B cell (primary cell): ENCODE data around the gene PARD3B. TPM values are rescaled to one million over a fixed set of nuclear protein-coding genes. Genes with fewer than 3 reads are reported as not detected.

Experiments used
- ATAC-seq: fragments of 200-7000 bp; cut with Tn5 transposase; one replicate; pipeline ENCODE4 v1.10.0; 2021; ENCODE audit warnings: low read depth, mild to moderate bottlenecking, moderate number of reproducible peaks, moderate library complexity
- CTCF ChIA-PET: fragments of 350-600 bp; sonication (Branson Sonifier 250); formaldehyde crosslinking; loops from one replicate; lab custom pipeline; 2021; ENCODE audit warnings: antibody characterized with exemption, inconsistent platforms; lab: Charles Lee
- POLR2A ChIA-PET: fragments of 350-600 bp; sonication (Branson Sonifier 250); formaldehyde crosslinking; loops from one replicate; lab custom pipeline; 2021; ENCODE audit warnings: antibody characterized with exemption; lab: Charles Lee
- DNase-seq: peaks from one replicate; pipeline ENCODE4 v3.0.0; 2013
- H2AFZ ChIP-seq: 2 replicates; pipeline ENCODE4 v1.6.1; 2012; ENCODE audit warnings: mild to moderate bottlenecking, low read depth, low read length; ENCODE audit not compliant: insufficient read depth, poor library complexity, severe bottlenecking
- H3K27ac ChIP-seq, 2 donors: 1 replicate in 1 of 2; 2 replicates in 1 of 2; pipeline ENCODE4 v1.5.1; 2012 to 2013; ENCODE audit warnings: low read length in 2 of 2, mild to moderate bottlenecking in 2 of 2, moderate library complexity in 1 of 2
- H3K27me3 ChIP-seq, 4 experiments: fragments of 200-600 bp in 1 of 4; sonication (generic) in 1 of 4; replicated peaks in 1 of 4; 1 replicate in 2 of 4; 2 replicates in 2 of 4; pipeline versions ENCODE4 v1.6.1 to v1.7.0; 2013 to 2016; ENCODE audit warnings: low read length in 3 of 4, mild to moderate bottlenecking in 2 of 4, mixed read lengths in 1 of 4, moderate library complexity in 1 of 4; ENCODE audit not compliant: insufficient read depth in 4 of 4, control insufficient read depth in 3 of 4; ENCODE audit errors: control extremely low read depth in 1 of 4
- H3K36me3 ChIP-seq, 2 experiments: replicated peaks in 1 of 2; 1 replicate in 1 of 2; 2 replicates in 1 of 2; pipeline versions ENCODE4 v1.6.1 to v1.7.1; 2013; ENCODE audit warnings: low read length in 1 of 2; ENCODE audit not compliant: insufficient read depth in 2 of 2, control insufficient read depth in 1 of 2; ENCODE audit errors: control extremely low read depth in 1 of 2, extremely low read depth in 1 of 2
- H3K4me1 ChIP-seq, 2 donors: fragments of 200-600 bp in 1 of 2; sonication (generic) in 1 of 2; 1 replicate in 1 of 2; 2 replicates in 1 of 2; pipeline versions ENCODE4 v1.5.1 to v1.6.1; 2013 to 2017; ENCODE audit warnings: low read length in 2 of 2; ENCODE audit not compliant: control insufficient read depth in 2 of 2, insufficient read depth in 2 of 2
- H3K4me2 ChIP-seq: replicated peaks from 2 replicates; pipeline ENCODE3; 2012; ENCODE audit warnings: mild to moderate bottlenecking, low read depth, low read length; ENCODE audit not compliant: poor library complexity, severe bottlenecking
- H3K4me3 ChIP-seq, 5 experiments: fragments of 200-600 bp in 1 of 5; sonication (generic) in 1 of 5; 1 replicate in 3 of 5; 2 replicates in 2 of 5; pipeline versions ENCODE4 v1.5.1 to v1.7.0; 2011 to 2016; ENCODE audit warnings: low read length in 4 of 5, mild to moderate bottlenecking in 4 of 5, low read depth in 2 of 5, control low read depth in 1 of 5, moderate library complexity in 1 of 5; ENCODE audit not compliant: insufficient read depth in 1 of 5; ENCODE audit errors: control extremely low read depth in 1 of 5, extremely low read depth in 1 of 5
- H3K79me2 ChIP-seq: fragments of 200-600 bp; sonication (generic); one replicate; pipeline ENCODE4 v1.6.0; 2016; ENCODE audit warnings: low read length; ENCODE audit not compliant: control insufficient read depth, insufficient read depth
- H3K9ac ChIP-seq: fragments of 200-600 bp; sonication (generic); 2 replicates; pipeline ENCODE4 v1.6.1; 2017; ENCODE audit warnings: mild to moderate bottlenecking, low read length, moderate library complexity
- H3K9me3 ChIP-seq, 3 donors: one replicate each; pipeline versions ENCODE4 v1.6.1 to v1.7.1; 2013; ENCODE audit warnings: low read length in 2 of 3; ENCODE audit not compliant: control insufficient read depth in 2 of 3, insufficient read depth in 1 of 3; ENCODE audit errors: control extremely low read depth in 1 of 3
- H4K20me1 ChIP-seq: 2 replicates; pipeline ENCODE4 v1.6.0; 2012; ENCODE audit warnings: mild to moderate bottlenecking, low read length; ENCODE audit not compliant: insufficient read depth, control insufficient read depth, poor library complexity, severe bottlenecking
- H3K27ac Mint-ChIP-seq: one replicate; pipeline ENCODE4 v1.8.0; 2021; ENCODE audit warnings: mixed read lengths
- H3K27me3 Mint-ChIP-seq: one replicate; pipeline ENCODE4 v1.8.0; 2021; ENCODE audit warnings: mixed read lengths
- H3K4me1 Mint-ChIP-seq: one replicate; pipeline ENCODE4 v1.8.0; 2021; ENCODE audit warnings: mixed read lengths
- H3K4me3 Mint-ChIP-seq: one replicate; pipeline ENCODE4 v1.8.0; 2021; ENCODE audit warnings: mixed read lengths
- H3K9me3 Mint-ChIP-seq: one replicate; pipeline ENCODE4 v1.8.0; 2022; ENCODE audit warnings: mixed read lengths; ENCODE audit not compliant: insufficient read depth
- EZH2 ChIP-seq: IDR thresholded peaks from 2 replicates; pipeline ENCODE4 v1.6.1; 2012; ENCODE audit warnings: borderline replicate concordance, low read depth, mild to moderate bottlenecking, moderate library complexity, low read length; ENCODE audit not compliant: insufficient read depth, poor library complexity, severe bottlenecking
- WGBS: methylation state at CpG from one replicate; pipeline ENCODE4 v1.1.5; 2013; ENCODE audit warnings: missing lambda C conversion rate; ENCODE audit not compliant: insufficient coverage; 5-methylcytosine and 5-hydroxymethylcytosine counted together
- intact Hi-C: fragments of 100-400 bp; cut with micrococcal nuclease; formaldehyde crosslinking; loops from one replicate; pipeline ENCODE4 v1.10.0; 2022
- polyA plus RNA-seq: library from polyadenylated mRNA; depleted of rRNA; stranded (reverse); fragments of >200 nt; gene quantifications from 2 replicates; pipeline ENCODE4 v1.2.3, GENCODE V29; 2012
- total RNA-seq, 2 donors: library from RNA; stranded (reverse); fragments of 120-200 nt in 1 of 2; gene quantifications; 1 replicate in 1 of 2; 2 replicates in 1 of 2; pipeline versions ENCODE4 v1.2.3 to v1.2.4, GENCODE V29; 2013 to 2022
- TF ChIP-seq, protein P1 (sequence below): fragments of 200-600 bp; IDR thresholded peaks from one replicate; pipeline ENCODE4 v1.8.0; 2022; ENCODE audit warnings: antibody characterized with exemption, mild to moderate bottlenecking

The PARD3B gene
- total and polyA plus RNA-seq, 2 donors (not counting 1 experiment from before 2014, with no cell fraction given): not detected

DNA sequence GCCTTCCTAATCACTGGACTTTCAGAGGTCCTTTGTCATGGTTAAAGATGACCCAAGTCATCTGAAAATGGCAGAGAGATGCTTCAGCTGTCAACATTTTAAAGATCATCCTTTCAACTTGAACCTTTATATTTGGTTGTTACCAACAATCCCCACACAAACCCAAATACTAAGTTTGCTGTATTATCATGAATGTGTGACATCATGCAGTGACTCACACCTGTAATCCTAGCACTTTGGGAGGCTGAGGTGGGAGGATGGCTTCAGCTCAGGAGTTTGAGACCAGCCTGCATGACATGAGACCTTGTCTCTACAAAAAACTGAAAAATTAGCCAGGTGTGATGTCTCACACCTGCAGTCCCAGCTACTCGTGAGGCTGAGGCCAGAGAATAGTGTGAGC is 1081.8 kb downstream of the PARD3B start:
- TF ChIP-seq, protein P1, sequence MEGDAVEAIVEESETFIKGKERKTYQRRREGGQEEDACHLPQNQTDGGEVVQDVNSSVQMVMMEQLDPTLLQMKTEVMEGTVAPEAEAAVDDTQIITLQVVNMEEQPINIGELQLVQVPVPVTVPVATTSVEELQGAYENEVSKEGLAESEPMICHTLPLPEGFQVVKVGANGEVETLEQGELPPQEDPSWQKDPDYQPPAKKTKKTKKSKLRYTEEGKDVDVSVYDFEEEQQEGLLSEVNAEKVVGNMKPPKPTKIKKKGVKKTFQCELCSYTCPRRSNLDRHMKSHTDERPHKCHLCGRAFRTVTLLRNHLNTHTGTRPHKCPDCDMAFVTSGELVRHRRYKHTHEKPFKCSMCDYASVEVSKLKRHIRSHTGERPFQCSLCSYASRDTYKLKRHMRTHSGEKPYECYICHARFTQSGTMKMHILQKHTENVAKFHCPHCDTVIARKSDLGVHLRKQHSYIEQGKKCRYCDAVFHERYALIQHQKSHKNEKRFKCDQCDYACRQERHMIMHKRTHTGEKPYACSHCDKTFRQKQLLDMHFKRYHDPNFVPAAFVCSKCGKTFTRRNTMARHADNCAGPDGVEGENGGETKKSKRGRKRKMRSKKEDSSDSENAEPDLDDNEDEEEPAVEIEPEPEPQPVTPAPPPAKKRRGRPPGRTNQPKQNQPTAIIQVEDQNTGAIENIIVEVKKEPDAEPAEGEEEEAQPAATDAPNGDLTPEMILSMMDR: no peak
- TF ChIP-seq EZH2: no peak
- Mint-ChIP-seq H3K27me3 (peaks cover 4% of the 10 kb centered on the region), H3K9me3 (no peaks in the 10 kb centered on the region), H3K4me3 (no peak overlapping the region), H3K4me1 (no peaks in the 10 kb centered on the region), H3K27ac (no peak overlapping the region)
- intact Hi-C loops: no loop called here
- Histone ChIP-seq H3K4me1 (no peaks in the 10 kb centered on the region), H3K4me3 (no peak overlapping the region), H3K9ac (no peak overlapping the region), H2AFZ (no peak overlapping the region), H3K27me3 (no peaks in the 10 kb centered on the region), H3K27ac (no peak overlapping the region), H4K20me1 (no peaks in the 10 kb centered on the region), H3K4me2 (no peak overlapping the region), H3K79me2 (no peaks in the 10 kb centered on the region), H3K9me3 (no peaks in the 10 kb centered on the region), H3K36me3 (no peaks in the 10 kb centered on the region)
- ATAC-seq: no peak
- CTCF ChIA-PET: no interaction called here
- WGBS: no CpG with 5 or more reads among the region's 1 CpG
- POLR2A ChIA-PET: no interaction called here
- DNase-seq: no peak

DNA sequence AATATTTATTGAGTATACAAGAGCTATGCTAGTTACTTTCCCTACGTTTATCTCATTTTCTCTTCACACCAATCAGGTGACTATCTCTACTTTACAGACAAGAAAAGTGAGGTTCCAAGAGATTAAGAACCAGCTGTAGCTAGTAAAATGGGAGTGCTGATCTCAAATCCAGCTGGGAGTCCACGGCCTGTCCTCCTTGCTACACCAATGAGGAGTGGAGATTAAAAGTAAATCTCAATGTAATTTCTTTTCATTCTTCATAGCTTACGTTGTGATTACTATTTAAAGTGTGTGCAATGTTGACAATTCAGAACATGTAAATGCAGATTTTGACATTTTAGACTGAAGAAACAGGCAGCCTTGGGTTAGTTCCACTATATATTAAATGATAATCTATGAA is 1083.1 kb downstream of the PARD3B start:
- H3K79me2 ChIP-seq: no peaks in the 10 kb centered on the region

More for the DNA sequence above, 1083.1 kb downstream of the PARD3B start:
- TF ChIP-seq EZH2: no peak
- TF ChIP-seq, protein P1: no peak
- no peaks in the 10 kb centered on the region for H3K9me3 ChIP-seq
- Mint-ChIP-seq H3K9me3 (no peaks in the 10 kb centered on the region), H3K4me1 (no peaks in the 10 kb centered on the region), H3K27ac (no peak overlapping the region), H3K27me3 (peaks cover 4% of the 10 kb centered on the region), H3K4me3 (no peak overlapping the region)
- no peaks in the 10 kb centered on the region for H3K4me1 ChIP-seq
- H4K20me1 ChIP-seq: no peaks in the 10 kb centered on the region
- no peak overlapping the region for H2AFZ ChIP-seq
- H3K4me3 ChIP-seq: no peak overlapping the region
- no CpG with 5 or more reads among the region's 3 CpGs for WGBS
- ChIA-PET CTCF (no interaction called here), POLR2A (no interaction called here)
- ATAC-seq (no peak), DNase-seq (no peak)
- H3K4me2 ChIP-seq: no peak overlapping the region
- no peak overlapping the region for H3K27ac ChIP-seq
- no peak overlapping the region for H3K9ac ChIP-seq
- H3K36me3 ChIP-seq: no peaks in the 10 kb centered on the region
- H3K27me3 ChIP-seq: no peaks in the 10 kb centered on the region
- intact Hi-C loops: no loop called here
